ENCODE data around the gene DPEP2.
"Not testable (repeated sequence)": the region's sequence is repeated elsewhere in the genome, so short reads cannot be mapped to it uniquely, and the experiment has no call there.

Gene DPEP2

GRCh38 chr16:68021490-68021889, 22.2 kb upstream of the DPEP2 start:
- Mint-ChIP-seq H3K9me3 (no peaks in the 10 kb centered on the region), H3K27me3 (ENCODE audit: low read depth) (no peaks in the 10 kb centered on the region), H3K36me3 (ENCODE audit: low read depth) (peaks cover 10% of the 10 kb centered on the region), H3K4me3 (peak overlapping the region; percentile 100), H3K4me1 (ENCODE audit: low read depth) (peaks cover 13% of the 10 kb centered on the region), H3K27ac (peak overlapping the region; percentile 36)
- no peak for DNase-seq (ENCODE audit: low spot score)

DNA sequence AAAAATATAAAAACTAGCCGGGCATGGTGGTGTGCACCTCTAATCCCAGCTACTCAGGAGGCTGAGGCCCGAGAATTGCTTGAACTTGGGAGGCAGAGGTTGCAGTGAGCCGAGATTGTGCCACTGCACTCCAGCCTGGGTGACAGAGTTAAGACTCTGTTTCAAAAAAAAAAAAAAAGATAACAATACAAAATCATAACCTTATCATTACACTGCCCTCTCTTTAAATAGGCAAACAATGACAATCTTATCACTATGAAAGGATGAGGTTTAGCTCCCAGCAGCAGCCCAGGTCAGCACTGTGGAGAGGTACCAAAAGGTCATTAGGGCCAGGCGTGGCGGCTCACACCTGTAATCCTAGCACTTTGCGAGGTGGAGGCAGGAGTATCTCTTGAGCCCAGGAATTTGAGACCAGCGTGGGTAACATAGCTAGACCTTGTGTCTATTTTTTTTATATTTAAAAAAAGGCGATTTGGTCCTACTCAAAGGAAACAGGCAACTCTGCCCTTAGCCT, 19.9 kb upstream of the DPEP2 start:
- H3K27ac Mint-ChIP-seq: no peak overlapping the region
- DNase-seq (ENCODE audit: low spot score): no peak
- H3K9me3 Mint-ChIP-seq: no peaks in the 10 kb centered on the region
- H3K4me3 Mint-ChIP-seq: no peak overlapping the region
- no peaks in the 10 kb centered on the region for H3K27me3 Mint-ChIP-seq (ENCODE audit: low read depth)
- H3K36me3 Mint-ChIP-seq (ENCODE audit: low read depth): peaks cover 10% of the 10 kb centered on the region
- peaks cover 13% of the 10 kb centered on the region for H3K4me1 Mint-ChIP-seq (ENCODE audit: low read depth)

GRCh38 chr16:68015681-68016080, 16.4 kb upstream of the DPEP2 start, which contains the start of gene DPEP2NB:
Gene DPEP2NB (minus strand): TSS chr16:68015911. CDS start chr16:68015770, 141 bp downstream.
- H3K4me1 Mint-ChIP-seq (ENCODE audit: low read depth): peaks cover 2% of the 10 kb centered on the region
- no peaks in the 10 kb centered on the region for H3K27me3 Mint-ChIP-seq (ENCODE audit: low read depth)
- no peak within 1 kb of the TSS for H3K27ac Mint-ChIP-seq
- no peak within 1 kb of the TSS for H3K4me3 Mint-ChIP-seq
- DNase-seq (ENCODE audit: low spot score): no peak
- peaks cover 4% of the 10 kb centered on the region for H3K36me3 Mint-ChIP-seq (ENCODE audit: low read depth)
- no peaks in the 10 kb centered on the region for H3K9me3 Mint-ChIP-seq

GRCh38 chr16:68013440-68013839, 14.2 kb upstream of the DPEP2 start:
- H3K9me3 Mint-ChIP-seq: no peaks in the 10 kb centered on the region
- peaks cover 5% of the 10 kb centered on the region for H3K4me1 Mint-ChIP-seq (ENCODE audit: low read depth)
- no peaks in the 10 kb centered on the region for H3K36me3 Mint-ChIP-seq (ENCODE audit: low read depth)
- DNase-seq (ENCODE audit: low spot score): no peak
- H3K4me3 Mint-ChIP-seq: no peak overlapping the region
- H3K27me3 Mint-ChIP-seq (ENCODE audit: low read depth): no peaks in the 10 kb centered on the region
- H3K27ac Mint-ChIP-seq: no peak overlapping the region

- not testable (repeated sequence) for H3K9me3 Mint-ChIP-seq; H3K27me3 Mint-ChIP-seq (ENCODE audit: low read depth); DNase-seq (ENCODE audit: low spot score); H3K4me3 Mint-ChIP-seq; H3K36me3 Mint-ChIP-seq (ENCODE audit: low read depth); H3K27ac Mint-ChIP-seq
- H3K4me1 Mint-ChIP-seq (ENCODE audit: low read depth): peaks cover 16% of the 10 kb centered on the region
Observed at GRCh38 chr16:68009872-68010271, 10.6 kb upstream of the DPEP2 start.

GRCh38 chr16:68009157-68009735, 10.0 kb upstream of the DPEP2 start:
- no peak overlapping the region for H3K27ac Mint-ChIP-seq
- DNase-seq (ENCODE audit: low spot score): no peak
- no peaks in the 10 kb centered on the region for H3K9me3 Mint-ChIP-seq
- no peaks in the 10 kb centered on the region for H3K36me3 Mint-ChIP-seq (ENCODE audit: low read depth)
- peaks cover 16% of the 10 kb centered on the region for H3K4me1 Mint-ChIP-seq (ENCODE audit: low read depth)
- H3K4me3 Mint-ChIP-seq: no peak overlapping the region
- H3K27me3 Mint-ChIP-seq (ENCODE audit: low read depth): no peaks in the 10 kb centered on the region

- H3K27me3 Mint-ChIP-seq (ENCODE audit: low read depth): no peaks in the 10 kb centered on the region
- H3K36me3 Mint-ChIP-seq (ENCODE audit: low read depth): no peaks in the 10 kb centered on the region
- no peaks in the 10 kb centered on the region for H3K9me3 Mint-ChIP-seq
- peak overlapping the region; percentile 24 for H3K4me3 Mint-ChIP-seq
- peaks cover 18% of the 10 kb centered on the region for H3K4me1 Mint-ChIP-seq (ENCODE audit: low read depth)
- peak overlapping the region; percentile 94 for H3K27ac Mint-ChIP-seq
- no peak for DNase-seq (ENCODE audit: low spot score)
Observed at GRCh38 chr16:68005786-68006286, 6.6 kb upstream of the DPEP2 start.

DNA sequence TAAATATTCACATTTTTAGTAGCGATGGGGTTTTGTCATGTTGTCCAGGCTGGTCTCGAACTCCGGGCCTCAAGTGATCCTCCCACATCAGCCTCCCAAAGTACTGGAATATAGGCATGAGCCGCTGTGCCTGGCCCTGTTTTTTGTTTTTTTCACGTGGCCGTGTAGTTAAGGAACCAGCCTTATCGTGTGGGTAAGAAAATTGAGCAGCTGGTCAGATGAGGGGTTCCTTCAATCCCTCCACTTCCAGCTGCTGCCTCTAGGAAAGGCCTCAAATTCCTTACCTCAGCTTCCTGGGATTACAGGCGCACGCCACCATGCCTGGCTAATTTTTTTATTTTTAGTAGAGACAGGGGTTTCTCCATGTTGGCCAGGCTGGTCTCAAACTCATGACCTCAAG, 5.9 kb upstream of the DPEP2 start:
- Mint-ChIP-seq H3K9me3 (no peaks in the 10 kb centered on the region), H3K36me3 (ENCODE audit: low read depth) (no peaks in the 10 kb centered on the region), H3K27me3 (ENCODE audit: low read depth) (no peaks in the 10 kb centered on the region), H3K27ac (peak overlapping the region; percentile 94), H3K4me1 (ENCODE audit: low read depth) (peaks cover 21% of the 10 kb centered on the region), H3K4me3 (peak overlapping the region; percentile 24)
- DNase-seq (ENCODE audit: low spot score): no peak

GRCh38 chr16:68003031-68003430, 3.7 kb upstream of the DPEP2 start:
- Mint-ChIP-seq H3K4me1 (ENCODE audit: low read depth) (peaks cover 35% of the 10 kb centered on the region), H3K36me3 (ENCODE audit: low read depth) (peaks cover 4% of the 10 kb centered on the region), H3K27me3 (ENCODE audit: low read depth) (no peaks in the 10 kb centered on the region), H3K4me3 (no peak overlapping the region), H3K9me3 (no peaks in the 10 kb centered on the region), H3K27ac (no peak overlapping the region)
- DNase-seq (ENCODE audit: low spot score): no peak

- no peak for DNase-seq (ENCODE audit: low spot score)
- Mint-ChIP-seq H3K36me3 (ENCODE audit: low read depth) (peaks cover 4% of the 10 kb centered on the region), H3K4me1 (ENCODE audit: low read depth) (peaks cover 30% of the 10 kb centered on the region), H3K27me3 (ENCODE audit: low read depth) (no peaks in the 10 kb centered on the region), H3K4me3 (peak overlapping the region; percentile 87), H3K9me3 (no peaks in the 10 kb centered on the region), H3K27ac (peak overlapping the region; percentile 85)
Observed at GRCh38 chr16:68000450-68000849, 1.2 kb upstream of the DPEP2 start.

DNA sequence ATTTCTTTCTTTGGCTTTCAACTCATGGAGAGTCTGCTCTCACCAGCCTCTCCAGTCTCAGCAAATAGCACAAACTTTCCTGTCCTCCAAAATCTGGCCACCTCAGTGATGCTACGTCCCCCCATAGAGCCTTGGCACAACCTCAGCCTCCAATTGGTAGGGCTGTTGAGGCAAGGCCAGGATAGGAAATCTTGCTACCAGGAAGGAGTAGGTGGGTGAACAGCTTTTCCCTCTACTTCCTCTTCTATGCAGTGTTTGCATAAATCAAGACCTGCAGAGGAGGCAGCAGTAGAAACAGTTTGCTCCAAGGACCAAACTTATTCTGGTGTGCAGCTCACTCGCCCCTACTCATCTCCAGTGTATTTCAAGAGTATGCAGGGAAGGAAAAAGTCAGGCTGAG, 701 bp upstream of the DPEP2 start:
- Mint-ChIP-seq H3K9me3 (no peaks in the 10 kb centered on the region), H3K27me3 (ENCODE audit: low read depth) (no peaks in the 10 kb centered on the region), H3K4me3 (peak overlapping the region; percentile 87), H3K36me3 (ENCODE audit: low read depth) (peaks cover 4% of the 10 kb centered on the region), H3K27ac (peak overlapping the region; percentile 85), H3K4me1 (ENCODE audit: low read depth) (peaks cover 33% of the 10 kb centered on the region)
- no peak for DNase-seq (ENCODE audit: low spot score)

- not testable (repeated sequence) for H3K27ac Mint-ChIP-seq; H3K4me3 Mint-ChIP-seq; DNase-seq (ENCODE audit: low spot score); H3K27me3 Mint-ChIP-seq (ENCODE audit: low read depth); H3K9me3 Mint-ChIP-seq; H3K36me3 Mint-ChIP-seq (ENCODE audit: low read depth)
- H3K4me1 Mint-ChIP-seq (ENCODE audit: low read depth): peaks cover 43% of the 10 kb centered on the region
Observed at GRCh38 chr16:67998231-67998778, 979 bp downstream of the DPEP2 start.

DNA sequence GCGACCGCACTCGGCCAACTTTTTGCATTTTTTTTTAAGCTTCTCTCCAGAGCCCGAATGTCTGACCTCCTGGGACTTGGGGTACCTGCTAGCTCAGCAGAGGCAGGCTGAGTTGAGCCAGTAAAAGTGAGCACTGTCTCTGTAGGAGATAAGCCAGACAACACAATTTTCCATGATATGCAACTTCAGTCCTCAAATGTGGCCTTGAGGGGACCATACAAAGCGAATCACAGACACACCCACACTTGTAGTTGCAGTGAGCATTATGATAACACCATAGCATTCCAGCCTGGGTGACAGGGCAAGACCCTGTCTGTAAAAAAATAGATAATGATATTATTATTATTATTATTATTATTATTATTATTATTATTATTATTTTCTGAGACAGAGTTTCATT, 2.6 kb downstream of the DPEP2 start:
- Mint-ChIP-seq H3K4me3 (no peak overlapping the region), H3K36me3 (ENCODE audit: low read depth) (peaks cover 4% of the 10 kb centered on the region), H3K27ac (peak overlapping the region; percentile 46), H3K4me1 (ENCODE audit: low read depth) (peaks cover 46% of the 10 kb centered on the region), H3K27me3 (ENCODE audit: low read depth) (no peaks in the 10 kb centered on the region), H3K9me3 (no peaks in the 10 kb centered on the region)
- DNase-seq (ENCODE audit: low spot score): no peak

GRCh38 chr16:67995423-67995822, 3.9 kb downstream of the DPEP2 start:
- DNase-seq (ENCODE audit: low spot score): no peak
- Mint-ChIP-seq H3K27me3 (ENCODE audit: low read depth) (no peaks in the 10 kb centered on the region), H3K36me3 (ENCODE audit: low read depth) (peaks cover 4% of the 10 kb centered on the region), H3K27ac (peak overlapping the region; percentile 87), H3K4me1 (ENCODE audit: low read depth) (peaks cover 40% of the 10 kb centered on the region), H3K4me3 (peak overlapping the region; percentile 49), H3K9me3 (no peaks in the 10 kb centered on the region)

All from T-helper 2 cell treated with Interferon-gamma antibody and Interleukin-4, amounts not matched to agents 5 μg/mL and 100 μg/mL, for 36 hours (primary cell).